Measurements from ENCODE around the gene PRM1.

GRCh38 chr16:11295672-11296071 is 14.5 kb upstream of the PRM1 start:
- TF ChIP-seq CTCF (conservative IDR thresholded peaks at IDR 0.05; ENCODE audit: low read length) (no peak), EZH2phosphoT487 (IDR thresholded peaks at IDR 0.05; ENCODE audit: borderline replicate concordance, low read depth, low read length) (no peak)

All from OCI-LY7 (cell line).